ACC112 (cell line): ENCODE data around the gene NAV3.

ENCODE experiments used
- H2AFZ ChIP-seq: fragments of 200-600 bp; sonication (generic); one replicate; pipeline ENCODE4 v1.6.0; 2017; ENCODE audit warnings: antibody characterized with exemption, low read length; ENCODE audit not compliant: unreplicated experiment
- H3K27ac ChIP-seq: fragments of 200-600 bp; sonication (generic); 2 replicates; pipeline ENCODE4 v1.5.1; 2014; ENCODE audit warnings: low read depth, mild to moderate bottlenecking, antibody characterized with exemption, low read length, moderate library complexity
- H3K27me3 ChIP-seq: fragments of 200-600 bp; sonication (generic); 2 replicates; pipeline ENCODE4 v1.6.1; 2014; ENCODE audit warnings: mild to moderate bottlenecking, antibody characterized with exemption, low read length, moderate library complexity, mixed read lengths; ENCODE audit not compliant: insufficient read depth
- H3K36me3 ChIP-seq: fragments of 200-600 bp; sonication (generic); 2 replicates; pipeline ENCODE4 v1.6.1; 2016; ENCODE audit warnings: mild to moderate bottlenecking, antibody characterized with exemption, low read length, moderate library complexity, mixed read lengths; ENCODE audit not compliant: insufficient read depth
- H3K4me1 ChIP-seq: fragments of 200-600 bp; sonication (generic); one replicate; pipeline ENCODE4 v1.6.1; 2016; ENCODE audit warnings: low read length, mixed read lengths; ENCODE audit not compliant: insufficient read depth, unreplicated experiment, control insufficient read depth
- H3K4me3 ChIP-seq: fragments of 200-600 bp; sonication (generic); 2 replicates; pipeline ENCODE4 v1.5.1; 2014; ENCODE audit warnings: mild to moderate bottlenecking, low read depth, low read length
- H3K79me2 ChIP-seq: fragments of 200-600 bp; sonication (generic); one replicate; pipeline ENCODE4 v1.6.0; 2016; ENCODE audit warnings: low read length; ENCODE audit not compliant: control insufficient read depth, unreplicated experiment, insufficient read depth

NAV3 gene

DNA sequence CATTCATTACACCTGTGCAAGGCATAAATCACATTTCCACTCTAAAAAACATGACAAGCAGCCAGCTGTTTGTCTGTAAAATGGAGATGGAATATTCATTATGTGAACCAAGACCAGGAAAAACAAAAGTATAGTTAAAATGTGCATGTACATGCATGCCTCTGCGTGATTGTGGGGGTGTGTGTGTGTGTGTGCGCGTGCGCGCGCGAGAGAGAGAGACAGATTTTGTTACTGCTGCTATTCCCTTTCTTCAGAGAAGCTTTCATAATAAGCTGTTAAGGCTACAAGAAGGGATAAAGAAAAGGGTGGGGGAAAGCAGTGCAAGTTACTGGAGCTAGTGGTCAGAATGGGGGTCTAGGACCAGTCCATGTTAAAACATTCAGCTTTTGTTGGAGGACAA, 430.3 kb downstream of the NAV3 start:
- H2AFZ ChIP-seq, result no peak overlapping the region
- H3K4me1 ChIP-seq, result no peaks in the 10 kb centered on the region
- H3K36me3 ChIP-seq, result no peaks in the 10 kb centered on the region

DNA sequence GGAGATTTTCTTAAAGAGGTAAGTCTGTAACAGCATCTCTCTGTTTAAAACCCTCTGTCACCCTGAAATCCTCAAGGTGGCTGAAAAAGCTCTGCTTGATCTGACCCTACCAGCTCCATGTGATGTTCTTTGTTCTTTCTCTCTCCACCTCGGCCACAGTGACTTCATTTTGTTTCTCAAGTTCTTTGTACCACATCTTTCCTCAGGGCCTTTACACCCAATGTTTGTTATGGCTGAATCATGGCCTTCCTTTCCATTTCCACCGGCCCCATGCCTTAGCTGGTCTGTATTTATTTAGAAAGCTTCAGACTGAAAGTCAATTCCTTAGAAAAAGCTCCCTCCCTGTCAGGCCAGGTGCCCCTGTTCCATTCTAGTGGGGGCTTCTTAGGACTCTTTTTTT, 431.2 kb downstream of the NAV3 start:
- Histone ChIP-seq H3K27ac (no peak overlapping the region), H3K27me3 (no peaks in the 10 kb centered on the region), H3K4me1 (no peaks in the 10 kb centered on the region), H3K79me2 (no peaks in the 10 kb centered on the region), H3K4me3 (no peak overlapping the region), H3K36me3 (no peaks in the 10 kb centered on the region), H2AFZ (peak overlapping the region; percentile 17)

More for the DNA sequence above, 430.3 kb downstream of the NAV3 start:
- no peaks in the 10 kb centered on the region for H3K27me3 ChIP-seq
- H3K4me3 ChIP-seq, result no peak overlapping the region
- H3K79me2 ChIP-seq, result no peaks in the 10 kb centered on the region
- no peak overlapping the region for H3K27ac ChIP-seq
